DOHH2 (cell line): ENCODE measurements around the gene C12orf76.

ENCODE experiments used
- EZH2phosphoT487 ChIP-seq: fragments of 200-600 bp; sonication (generic); IDR thresholded peaks from 2 replicates; pipeline ENCODE4 v1.6.1; 2017; ENCODE audit warnings: borderline replicate concordance, mild to moderate bottlenecking, antibody characterized with exemption, low read length, moderate library complexity, mixed read lengths
- TF ChIP-seq, protein P1 (sequence below): fragments of 200-600 bp; sonication (generic); IDR thresholded peaks from one replicate; pipeline ENCODE4 v1.5.1; 2014; ENCODE audit warnings: antibody characterized with exemption, mild to moderate bottlenecking, low read depth, low read length; ENCODE audit not compliant: poor library complexity, severe bottlenecking

DNA sequence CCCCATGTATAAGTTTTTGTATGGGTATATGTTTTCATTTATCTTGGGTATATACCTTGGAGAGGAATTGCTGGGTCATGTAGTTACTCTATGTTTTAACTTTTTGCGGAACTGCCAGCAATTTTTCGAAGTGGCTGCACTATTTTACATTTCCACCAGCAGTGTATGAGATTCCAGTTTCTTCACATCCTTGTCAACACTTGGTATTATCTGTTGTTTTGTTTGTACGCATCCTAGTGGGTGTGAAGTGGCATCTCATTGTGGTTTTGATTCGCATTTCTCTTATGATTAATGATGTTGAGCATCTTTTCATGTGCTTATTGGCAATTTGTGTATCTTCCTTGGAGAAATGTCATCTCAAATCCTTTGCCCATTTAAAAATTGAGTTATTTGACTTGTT, 42.2 kb downstream of the C12orf76 start:
- TF ChIP-seq, protein P1, sequence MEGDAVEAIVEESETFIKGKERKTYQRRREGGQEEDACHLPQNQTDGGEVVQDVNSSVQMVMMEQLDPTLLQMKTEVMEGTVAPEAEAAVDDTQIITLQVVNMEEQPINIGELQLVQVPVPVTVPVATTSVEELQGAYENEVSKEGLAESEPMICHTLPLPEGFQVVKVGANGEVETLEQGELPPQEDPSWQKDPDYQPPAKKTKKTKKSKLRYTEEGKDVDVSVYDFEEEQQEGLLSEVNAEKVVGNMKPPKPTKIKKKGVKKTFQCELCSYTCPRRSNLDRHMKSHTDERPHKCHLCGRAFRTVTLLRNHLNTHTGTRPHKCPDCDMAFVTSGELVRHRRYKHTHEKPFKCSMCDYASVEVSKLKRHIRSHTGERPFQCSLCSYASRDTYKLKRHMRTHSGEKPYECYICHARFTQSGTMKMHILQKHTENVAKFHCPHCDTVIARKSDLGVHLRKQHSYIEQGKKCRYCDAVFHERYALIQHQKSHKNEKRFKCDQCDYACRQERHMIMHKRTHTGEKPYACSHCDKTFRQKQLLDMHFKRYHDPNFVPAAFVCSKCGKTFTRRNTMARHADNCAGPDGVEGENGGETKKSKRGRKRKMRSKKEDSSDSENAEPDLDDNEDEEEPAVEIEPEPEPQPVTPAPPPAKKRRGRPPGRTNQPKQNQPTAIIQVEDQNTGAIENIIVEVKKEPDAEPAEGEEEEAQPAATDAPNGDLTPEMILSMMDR = no peak
- TF ChIP-seq EZH2phosphoT487 = no peak
